Measurements from ENCODE around the gene KCNH3. TPM values are rescaled to one million over a fixed set of nuclear protein-coding genes. Genes with fewer than 3 reads are reported as not detected.
A peak's percentile ranks its signal among the peaks of the same experiment; 100 is the strongest.
"Not testable (repeated sequence)": the region's sequence is repeated elsewhere in the genome, so short reads cannot be mapped to it uniquely, and the experiment has no call there.

The KCNH3 gene
- 0.19 TPM for total RNA-seq
- long read RNA-seq, partial matches to known transcripts: 1 of 1 reads
- long read RNA-seq, other reads (novel, unspliced or antisense): 0 of 1 reads

- DNase-seq (ENCODE audit: low spot score): peak; percentile 93
These were observed at the start of gene KCNH3 for GRCh38 chr12:49538510-49539403. Gene KCNH3, plus strand, starts transcription at chr12:49539030. Its CDS starts 387 bp downstream, at chr12:49539417.

GRCh38 chr12:49489154-49489553 is 49.7 kb upstream of the KCNH3 start:
- DNase-seq (ENCODE audit: low spot score): no peak

- no peak for DNase-seq (ENCODE audit: low spot score)
These were observed 49.1 kb upstream of the KCNH3 start for GRCh38 chr12:49489720-49490119.

DNA sequence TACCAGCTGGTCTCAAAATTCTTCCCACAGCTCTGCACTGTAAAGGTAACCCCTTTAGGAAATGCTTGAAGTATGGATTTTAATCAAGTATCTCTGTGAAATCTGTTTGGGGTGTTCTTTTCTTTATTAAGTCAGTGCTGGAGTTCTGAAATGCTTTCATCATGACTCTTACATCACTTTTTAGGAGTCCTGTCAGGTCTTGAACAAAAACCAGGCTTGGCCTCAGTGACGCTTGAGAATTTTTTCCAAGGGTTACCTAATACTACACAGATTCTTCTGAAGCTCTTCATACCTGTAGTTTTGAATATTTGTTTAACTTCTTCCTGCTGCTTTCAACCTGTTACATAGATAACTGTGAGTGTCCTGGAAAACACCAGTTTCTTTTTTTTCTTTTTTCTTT is 47.0 kb upstream of the KCNH3 start:
- no peak for DNase-seq (ENCODE audit: low spot score)

DNA sequence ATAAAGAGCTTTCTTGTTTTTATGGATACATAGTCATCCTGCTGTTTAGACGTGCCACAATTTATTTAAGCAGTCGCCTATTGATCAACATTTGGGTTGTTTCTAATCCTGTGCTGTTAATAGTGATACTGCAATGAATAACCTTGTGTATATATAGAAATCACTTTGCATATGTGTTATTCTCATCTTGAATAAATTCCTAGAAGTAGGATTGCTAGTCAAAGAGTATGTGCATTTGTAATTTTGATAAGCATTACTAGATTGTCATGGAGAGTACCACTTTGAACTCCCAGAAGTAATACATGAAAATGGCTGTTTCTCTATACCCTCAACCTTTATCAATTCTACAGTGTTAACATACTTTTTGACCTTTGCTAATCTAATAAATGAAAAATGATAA is 44.9 kb upstream of the KCNH3 start:
- no peak for DNase-seq (ENCODE audit: low spot score)

GRCh38 chr12:49496417-49497360 is 42.1 kb upstream of the KCNH3 start:
- no peak for DNase-seq (ENCODE audit: low spot score)

- no peak for DNase-seq (ENCODE audit: low spot score)
These were observed 36.9 kb upstream of the KCNH3 start for GRCh38 chr12:49501895-49502294.

- DNase-seq (ENCODE audit: low spot score): no peak
These were observed 36.2 kb upstream of the KCNH3 start for GRCh38 chr12:49502590-49502989.

DNA sequence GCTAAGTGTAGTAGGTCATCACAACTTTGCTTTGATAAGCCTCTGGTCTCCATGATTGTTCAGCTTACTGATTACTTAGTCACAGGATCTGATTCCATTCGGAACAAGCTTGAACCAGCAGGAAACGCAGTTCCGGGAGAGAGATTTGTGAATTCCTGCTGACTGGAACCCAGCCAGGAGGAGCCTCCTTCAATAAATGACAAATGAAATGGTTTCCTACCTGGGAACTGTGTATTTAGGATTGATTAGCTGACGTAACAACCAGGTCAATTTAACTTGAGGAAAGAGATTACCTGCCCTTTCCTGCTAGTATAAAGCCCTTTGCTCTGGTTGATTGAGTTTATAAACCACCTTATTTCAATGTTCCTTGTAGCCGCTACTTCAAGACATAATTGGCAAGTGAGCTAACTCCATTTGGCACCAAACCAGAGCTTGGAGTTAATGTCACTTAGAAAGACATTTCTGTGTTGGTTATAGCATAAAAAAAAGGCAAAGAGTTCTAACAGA is 35.1 kb upstream of the KCNH3 start:
- no peak for DNase-seq (ENCODE audit: low spot score)

DNA sequence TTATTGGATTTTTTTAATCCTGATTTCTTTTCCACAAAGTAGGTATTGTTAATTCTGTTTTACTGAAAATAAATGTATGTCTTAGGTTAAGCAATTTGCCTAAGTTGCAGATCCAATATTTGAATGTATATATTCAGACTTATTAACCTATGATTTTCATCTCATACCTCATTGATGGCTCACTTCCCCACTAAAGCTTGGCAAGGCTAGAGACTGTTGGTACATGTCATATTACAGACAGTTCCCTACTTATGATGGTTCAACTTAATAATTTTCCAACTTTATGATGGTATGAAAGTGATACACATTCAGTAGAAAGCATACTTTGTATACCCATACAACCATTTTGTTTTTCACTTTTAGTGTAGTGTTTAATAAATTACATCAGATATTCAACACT is 33.2 kb upstream of the KCNH3 start:
- DNase-seq (ENCODE audit: low spot score): no peak

GRCh38 chr12:49507139-49507538 is 31.7 kb upstream of the KCNH3 start:
- no peak for DNase-seq (ENCODE audit: low spot score)

- not testable (repeated sequence) for DNase-seq (ENCODE audit: low spot score)
These were observed 29.1 kb upstream of the KCNH3 start for GRCh38 chr12:49509681-49510080.

- no peak for DNase-seq (ENCODE audit: low spot score)
These were observed 27.4 kb upstream of the KCNH3 start for GRCh38 chr12:49511410-49511809.

- no peak for DNase-seq (ENCODE audit: low spot score)
These were observed 26.3 kb upstream of the KCNH3 start for GRCh38 chr12:49512546-49512945.

GRCh38 chr12:49515266-49515665 is 23.6 kb upstream of the KCNH3 start:
- DNase-seq (ENCODE audit: low spot score): no peak

DNA sequence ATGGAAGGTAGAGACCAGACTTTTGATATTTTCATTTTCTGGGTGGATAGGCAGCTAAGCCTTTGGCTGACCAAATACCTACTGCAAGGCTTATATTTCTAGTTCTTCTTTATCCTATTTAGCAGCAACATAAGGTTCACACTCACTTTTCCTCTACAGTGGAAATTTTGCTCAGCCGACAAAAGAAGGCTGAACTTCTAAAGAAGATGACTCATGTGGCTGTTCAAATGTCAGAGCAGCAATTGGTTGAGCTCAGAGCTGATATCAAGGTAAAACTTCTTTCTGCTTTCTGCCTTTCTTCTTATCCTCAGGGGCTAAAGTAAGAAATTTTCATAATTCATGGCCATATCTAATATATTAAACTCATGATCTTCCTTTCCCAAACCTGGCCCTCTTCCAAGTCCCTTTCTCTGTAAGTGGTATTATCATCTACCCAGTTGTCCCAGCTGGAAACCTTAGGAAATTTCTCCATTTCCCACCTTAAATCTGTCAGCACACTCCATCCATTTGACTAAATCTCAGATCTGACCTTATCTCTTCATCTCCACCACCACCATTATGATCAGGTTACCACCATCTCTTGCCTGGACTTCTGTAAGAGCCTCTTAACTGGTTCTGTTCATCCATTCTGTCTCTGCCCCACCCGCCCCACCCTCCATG is 19.8 kb upstream of the KCNH3 start:
- DNase-seq (ENCODE audit: low spot score): no peak

GRCh38 chr12:49519574-49519936 is 19.3 kb upstream of the KCNH3 start:
- DNase-seq (ENCODE audit: low spot score): no peak

DNA sequence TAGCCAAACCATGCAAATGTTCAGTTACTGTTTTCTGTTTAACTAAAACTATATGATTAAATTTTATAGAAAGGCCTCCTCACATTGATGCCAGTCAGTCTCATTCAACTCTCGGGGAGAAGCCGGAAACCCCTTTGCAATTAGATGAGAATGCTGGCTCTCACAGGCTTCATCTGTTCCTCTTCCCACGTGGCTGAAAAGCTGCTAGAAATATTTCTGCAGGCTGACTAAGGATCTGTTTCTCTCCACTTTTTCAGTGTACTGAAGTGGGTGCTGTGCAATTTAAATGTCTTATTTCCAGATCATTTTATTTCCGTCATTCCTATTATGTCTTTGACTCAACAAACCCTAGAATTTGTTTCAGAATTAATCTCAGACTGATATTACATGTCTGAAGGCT is 17.4 kb upstream of the KCNH3 start:
- DNase-seq (ENCODE audit: low spot score): no peak

GRCh38 chr12:49524660-49525324 is 14.0 kb upstream of the KCNH3 start:
- DNase-seq (ENCODE audit: low spot score): no peak

DNA sequence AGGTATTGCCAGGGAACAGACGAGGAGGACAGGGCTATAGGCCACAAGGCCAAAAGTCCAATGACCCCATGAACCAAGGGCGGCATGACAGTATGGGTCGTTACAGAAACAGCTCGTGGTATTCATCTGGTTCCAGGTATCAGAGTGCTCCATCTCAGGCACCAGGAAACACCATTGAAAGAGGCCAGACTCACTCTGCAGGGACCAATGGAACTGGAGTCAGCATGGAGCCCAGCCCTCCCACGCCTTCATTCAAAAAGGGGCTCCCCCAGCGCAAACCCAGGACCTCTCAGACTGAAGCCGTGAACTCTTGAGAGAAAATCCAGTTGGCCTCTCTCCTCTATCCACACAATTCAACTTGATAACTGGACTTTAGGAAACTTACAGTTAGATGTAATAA is 12.9 kb upstream of the KCNH3 start:
- DNase-seq (ENCODE audit: low spot score): peak; percentile 71
